K562 (cell line): Measurements from ENCODE around the gene ACER3.
"Not testable (repeated sequence)": the region's sequence is repeated elsewhere in the genome, so short reads cannot be mapped to it uniquely, and the experiment has no call there.

Source experiments
- CREM ChIP-seq: IDR thresholded peaks from 2 replicates; pipeline ENCODE4 v1.6.1; 2014; ENCODE audit warnings: antibody characterized with exemption, low read depth
- EP300 ChIP-seq: IDR thresholded peaks from 2 replicates; pipeline ENCODE4 v1.6.1; 2012; ENCODE audit warnings: low read length, improper control_type of control experiment
- NBN ChIP-seq: fragments of 450-650 bp; IDR thresholded peaks from 2 replicates; pipeline ENCODE4 v1.6.1; 2016; ENCODE audit warnings: low read depth, mild to moderate bottlenecking
- RAD51 ChIP-seq: fragments of 450-650 bp; IDR thresholded peaks from 2 replicates; pipeline ENCODE4 v1.7.1; 2016; ENCODE audit warnings: low read depth, mild to moderate bottlenecking, borderline replicate concordance
- SOX6 ChIP-seq: fragments of 450-650 bp; IDR thresholded peaks from 2 replicates; pipeline ENCODE4 v1.6.1; 2014; ENCODE audit warnings: mild to moderate bottlenecking
- TCF7 ChIP-seq: sonication (generic); IDR thresholded peaks from 2 replicates; pipeline ENCODE4 v1.6.1; 2016; ENCODE audit warnings: antibody characterized with exemption, borderline replicate concordance
- YY1 ChIP-seq, 3 experiments: IDR thresholded peaks; 2 replicates each; pipeline ENCODE4 v1.6.1; 2011; ENCODE audit warnings: low read length in 2 of 3, mild to moderate bottlenecking in 2 of 3, moderate library complexity in 2 of 3, borderline replicate concordance in 1 of 3, control low read depth in 1 of 3, low read depth in 1 of 3; ENCODE audit not compliant: insufficient read depth in 3 of 3, insufficient replicate concordance in 2 of 3, control insufficient read depth in 1 of 3, insufficient read length in 1 of 3; ENCODE audit errors: extremely low read depth in 1 of 3

GRCh38 chr11:76963417-76964168 is 102.9 kb downstream of the ACER3 start:
- TF ChIP-seq NBN; TCF7; RAD51; SOX6; CREM; YY1 (IDR thresholded peaks at IDR 0.05; ENCODE audit: borderline replicate concordance in 1 of 3, control insufficient read depth in 1 of 3, extremely low read depth in 1 of 3, insufficient read depth in 3 of 3, insufficient read length in 1 of 3, insufficient replicate concordance in 2 of 3, low read depth in 1 of 3, low read length in 2 of 3); EP300: not testable (repeated sequence)
